K562 (cell line): Measurements from ENCODE around the gene CCL3.
"Not testable (repeated sequence)": the region's sequence is repeated elsewhere in the genome, so short reads cannot be mapped to it uniquely, and the experiment has no call there.

Experiments
- ADNP ChIP-seq: fragments of 200-800 bp; sonication (Bioruptor generic); IDR thresholded peaks from 2 replicates; pipeline ENCODE4 v1.6.1; 2016; ENCODE audit warnings: missing genetic modification characterization, missing compliant biosample characterization
- TF ChIP-seq, protein P1 (sequence below): sonication (generic); formaldehyde crosslinking; IDR thresholded peaks from 2 replicates; pipeline ENCODE4 v1.9.0; 2022; ENCODE audit warnings: mild to moderate bottlenecking, missing genetic modification reagents

DNA sequence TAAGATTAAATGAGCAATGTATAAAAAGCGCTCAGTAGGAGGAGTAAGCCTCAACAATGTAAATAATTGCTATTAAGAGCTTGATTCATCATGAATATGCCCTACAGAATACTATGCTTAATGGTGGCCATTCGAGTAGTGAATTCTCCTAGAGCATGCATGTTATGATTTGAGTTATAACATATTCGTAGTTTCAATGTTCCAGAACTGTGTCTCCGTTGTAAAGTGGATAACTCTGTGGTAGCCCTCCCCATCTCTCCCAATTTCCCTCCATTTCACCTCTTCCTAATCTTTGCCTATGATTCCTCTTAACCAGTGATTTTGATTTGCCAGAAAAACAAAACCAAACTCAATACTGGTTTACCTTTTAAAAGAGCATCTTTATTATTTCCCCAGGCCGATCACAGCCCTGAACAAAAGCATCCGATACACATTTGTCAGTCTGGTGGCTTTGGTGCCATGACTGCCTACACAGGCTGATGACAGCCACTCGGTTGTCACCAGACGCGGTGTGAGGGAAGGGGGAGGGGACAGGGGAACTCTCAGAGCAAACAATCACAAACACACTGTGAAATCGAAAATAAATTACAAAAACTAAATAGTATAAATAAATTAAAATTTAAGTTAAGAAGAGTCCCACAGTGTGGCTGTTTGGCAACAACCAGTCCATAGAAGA lies 1.9 kb downstream of the CCL3 start:
- TF ChIP-seq, protein P1, sequence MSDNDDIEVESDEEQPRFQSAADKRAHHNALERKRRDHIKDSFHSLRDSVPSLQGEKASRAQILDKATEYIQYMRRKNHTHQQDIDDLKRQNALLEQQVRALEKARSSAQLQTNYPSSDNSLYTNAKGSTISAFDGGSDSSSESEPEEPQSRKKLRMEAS (CRISPR knock-in tag) = not testable (repeated sequence)
- TF ChIP-seq ADNP (tag) = not testable (repeated sequence)
